HG02571 (cell line): Measurements from ENCODE around the gene BRD9.
"Not testable (repeated sequence)": the region's sequence is repeated elsewhere in the genome, so short reads cannot be mapped to it uniquely, and the experiment has no call there.

Experiments
- ATAC-seq: cut with Tn5 transposase; IDR thresholded peaks from one replicate; pipeline ENCODE4 v1.9.1; 2021; ENCODE audit warnings: mild to moderate bottlenecking, moderate library complexity; ENCODE audit not compliant: unreplicated experiment

Gene BRD9

GRCh38 chr5:880816-881550 is 11.6 kb downstream of the BRD9 start:
- no peak for ATAC-seq

GRCh38 chr5:878677-879076 is 13.9 kb downstream of the BRD9 start:
- not testable (repeated sequence) for ATAC-seq

- no peak for ATAC-seq
Measured at GRCh38 chr5:878125-878524, 14.5 kb downstream of the BRD9 start.

GRCh38 chr5:876398-877365 is 15.9 kb downstream of the BRD9 start:
- no peak for ATAC-seq

- no peak for ATAC-seq
Measured at GRCh38 chr5:875931-876330, 16.7 kb downstream of the BRD9 start.

- no peak for ATAC-seq
Measured at GRCh38 chr5:873328-873727, 19.3 kb downstream of the BRD9 start.

GRCh38 chr5:872301-872700 is 20.3 kb downstream of the BRD9 start:
- no peak for ATAC-seq

GRCh38 chr5:871596-872298 is 20.9 kb downstream of the BRD9 start:
- ATAC-seq, result no peak

GRCh38 chr5:870956-871355 is 21.6 kb downstream of the BRD9 start:
- ATAC-seq, result no peak

GRCh38 chr5:868428-869135 is 24.0 kb downstream of the BRD9 start:
- ATAC-seq, result no peak

GRCh38 chr5:867300-867870 is 25.2 kb downstream of the BRD9 start:
- no peak for ATAC-seq

- ATAC-seq, result no peak
Measured at GRCh38 chr5:865771-866170, 26.8 kb downstream of the BRD9 start.

GRCh38 chr5:865168-865521 is 27.5 kb downstream of the BRD9 start:
- no peak for ATAC-seq

GRCh38 chr5:864492-865167 is 28.0 kb downstream of the BRD9 start:
- no peak for ATAC-seq

- ATAC-seq, result no peak
Measured at GRCh38 chr5:863244-863805, 29.3 kb downstream of the BRD9 start.

GRCh38 chr5:862367-863243 is 30.0 kb downstream of the BRD9 start:
- ATAC-seq, result no peak

- no peak for ATAC-seq
Measured at GRCh38 chr5:861442-862366, 30.9 kb downstream of the BRD9 start.
